Measurements from ENCODE around the gene INTS1.
A peak's percentile ranks its signal among the peaks of the same experiment; 100 is the strongest.

INTS1 gene

DNA sequence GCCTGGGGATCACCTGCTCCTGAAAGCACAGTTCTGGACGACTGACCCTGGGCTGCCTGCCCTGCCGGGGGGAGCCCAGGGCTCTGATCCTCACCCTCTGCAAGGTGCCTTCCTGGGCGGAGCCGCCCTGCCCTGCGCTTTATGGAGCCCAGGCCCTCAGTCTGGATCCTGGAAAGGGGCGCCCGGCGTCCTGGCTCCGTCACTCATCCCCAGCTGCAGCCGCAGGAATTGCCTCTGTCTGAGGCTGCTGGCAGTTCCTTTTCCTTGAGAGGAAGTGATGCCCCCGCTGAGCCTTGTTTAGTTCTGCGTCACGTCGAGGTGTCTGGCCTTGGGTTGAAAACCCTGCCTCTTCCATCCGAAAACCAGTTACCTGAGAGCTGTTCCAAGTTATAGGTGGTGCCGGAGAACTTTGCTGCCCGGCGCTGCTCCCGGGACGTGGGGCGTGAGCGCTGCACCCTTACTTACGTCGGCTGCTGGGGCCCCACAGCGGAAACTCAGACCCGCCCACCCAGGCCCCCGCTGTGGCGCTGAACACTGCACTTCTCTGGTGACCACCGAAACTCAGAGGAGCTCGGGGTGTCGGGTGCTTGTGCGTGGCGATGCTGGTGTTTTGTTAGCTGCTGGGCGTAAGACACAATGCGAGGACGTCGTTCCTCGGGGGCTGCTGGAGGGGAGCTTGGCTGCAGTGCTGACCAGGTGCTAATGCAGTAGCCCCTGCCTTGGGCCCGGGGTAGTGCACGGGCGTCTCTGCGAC, 31.7 kb upstream of the INTS1 start:
- DNase-seq = no peak
- H3K36me3 ChIP-seq (ENCODE audit: control insufficient read depth, insufficient read depth, low read length) = peaks cover 37% of the 10 kb centered on the region

DNA sequence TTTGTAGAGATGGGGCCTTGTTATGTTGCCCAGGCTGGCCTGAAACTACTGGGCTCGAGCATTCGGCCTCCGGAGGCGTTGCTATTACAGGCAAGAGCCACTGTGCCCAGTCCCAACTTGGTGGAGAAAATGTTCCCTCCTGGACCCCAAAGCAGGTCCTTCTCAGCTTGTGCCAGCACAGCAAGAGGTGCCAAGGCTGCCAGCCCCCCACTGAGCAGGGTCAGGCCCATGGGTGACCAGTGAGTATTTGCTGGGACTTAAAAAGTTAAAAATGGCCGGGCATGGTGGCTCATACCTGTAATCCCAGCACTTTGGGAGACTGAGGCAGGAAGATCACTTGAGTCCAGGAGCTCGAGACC, 30.9 kb upstream of the INTS1 start:
- peaks cover 28% of the 10 kb centered on the region for H3K4me1 ChIP-seq (ENCODE audit: control insufficient read depth, insufficient read depth, low read length, poor library complexity, severe bottlenecking)
- H3K36me3 ChIP-seq (ENCODE audit: control insufficient read depth, insufficient read depth, low read length) = peaks cover 32% of the 10 kb centered on the region
- no peak for DNase-seq
- no peak overlapping the region for H3K27ac ChIP-seq (ENCODE audit: insufficient read depth, low read length, poor library complexity, severe bottlenecking)
- no peaks in the 10 kb centered on the region for H3K9me3 ChIP-seq (ENCODE audit: control insufficient read depth, low read length)
- H3K27me3 ChIP-seq (replicated peaks; ENCODE audit: control insufficient read depth, insufficient read depth, low read length, poor library complexity, severe bottlenecking) = no peaks in the 10 kb centered on the region
- no peak overlapping the region for H3K4me3 ChIP-seq (ENCODE audit: insufficient read depth, low read depth, low read length, poor library complexity, severe bottlenecking)

More for the DNA sequence above, 31.7 kb upstream of the INTS1 start:
- Histone ChIP-seq H3K27ac (ENCODE audit: insufficient read depth, low read length, poor library complexity, severe bottlenecking) (peak overlapping the region; percentile 25), H3K4me1 (ENCODE audit: control insufficient read depth, insufficient read depth, low read length, poor library complexity, severe bottlenecking) (peaks cover 28% of the 10 kb centered on the region), H3K9me3 (ENCODE audit: control insufficient read depth, low read length) (no peaks in the 10 kb centered on the region), H3K27me3 (replicated peaks; ENCODE audit: control insufficient read depth, insufficient read depth, low read length, poor library complexity, severe bottlenecking) (no peaks in the 10 kb centered on the region), H3K4me3 (ENCODE audit: insufficient read depth, low read depth, low read length, poor library complexity, severe bottlenecking) (no peak overlapping the region)

DNA sequence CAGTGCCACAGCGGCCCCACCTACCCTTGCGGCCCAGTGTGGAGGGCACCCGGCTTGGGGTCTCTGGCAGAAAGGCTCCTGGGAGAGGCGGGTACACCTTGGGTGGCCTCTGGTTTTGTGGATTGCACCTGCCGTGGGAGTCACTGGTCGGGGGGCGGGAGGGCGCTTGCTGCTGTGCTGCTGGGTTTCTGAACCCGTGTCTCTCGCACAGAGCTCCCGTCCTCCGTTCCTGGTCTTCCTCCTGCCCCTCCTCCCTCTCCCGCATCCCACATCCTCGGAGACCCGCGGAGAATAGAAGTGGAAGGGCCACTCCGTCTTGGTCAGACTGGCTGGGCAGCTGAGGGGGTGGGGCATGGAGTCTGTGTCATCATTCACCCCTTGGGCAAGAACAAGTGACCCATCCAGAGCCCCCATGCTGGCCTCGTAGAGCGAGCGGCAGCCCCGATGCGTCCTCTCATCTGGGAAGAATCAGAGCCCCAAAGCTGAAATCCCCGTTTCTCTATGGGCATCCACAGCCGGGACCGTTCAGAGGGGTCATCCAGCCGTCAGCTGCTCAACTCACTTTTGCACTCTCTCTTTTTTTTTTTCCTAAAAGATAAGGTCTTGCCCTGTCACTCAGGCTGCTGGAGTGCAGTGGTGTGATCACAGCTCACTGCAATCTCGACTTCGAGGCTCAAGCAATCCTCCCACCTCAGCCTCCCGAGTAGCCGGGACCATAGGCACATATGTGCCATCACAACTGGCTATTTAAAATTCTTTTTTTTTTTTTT, 30.3 kb upstream of the INTS1 start:
- no peak for DNase-seq
- no peaks in the 10 kb centered on the region for H3K9me3 ChIP-seq (ENCODE audit: control insufficient read depth, low read length)
- peaks cover 28% of the 10 kb centered on the region for H3K4me1 ChIP-seq (ENCODE audit: control insufficient read depth, insufficient read depth, low read length, poor library complexity, severe bottlenecking)
- no peak overlapping the region for H3K4me3 ChIP-seq (ENCODE audit: insufficient read depth, low read depth, low read length, poor library complexity, severe bottlenecking)
- no peak overlapping the region for H3K27ac ChIP-seq (ENCODE audit: insufficient read depth, low read length, poor library complexity, severe bottlenecking)
- peaks cover 26% of the 10 kb centered on the region for H3K36me3 ChIP-seq (ENCODE audit: control insufficient read depth, insufficient read depth, low read length)
- no peaks in the 10 kb centered on the region for H3K27me3 ChIP-seq (replicated peaks; ENCODE audit: control insufficient read depth, insufficient read depth, low read length, poor library complexity, severe bottlenecking)

DNA sequence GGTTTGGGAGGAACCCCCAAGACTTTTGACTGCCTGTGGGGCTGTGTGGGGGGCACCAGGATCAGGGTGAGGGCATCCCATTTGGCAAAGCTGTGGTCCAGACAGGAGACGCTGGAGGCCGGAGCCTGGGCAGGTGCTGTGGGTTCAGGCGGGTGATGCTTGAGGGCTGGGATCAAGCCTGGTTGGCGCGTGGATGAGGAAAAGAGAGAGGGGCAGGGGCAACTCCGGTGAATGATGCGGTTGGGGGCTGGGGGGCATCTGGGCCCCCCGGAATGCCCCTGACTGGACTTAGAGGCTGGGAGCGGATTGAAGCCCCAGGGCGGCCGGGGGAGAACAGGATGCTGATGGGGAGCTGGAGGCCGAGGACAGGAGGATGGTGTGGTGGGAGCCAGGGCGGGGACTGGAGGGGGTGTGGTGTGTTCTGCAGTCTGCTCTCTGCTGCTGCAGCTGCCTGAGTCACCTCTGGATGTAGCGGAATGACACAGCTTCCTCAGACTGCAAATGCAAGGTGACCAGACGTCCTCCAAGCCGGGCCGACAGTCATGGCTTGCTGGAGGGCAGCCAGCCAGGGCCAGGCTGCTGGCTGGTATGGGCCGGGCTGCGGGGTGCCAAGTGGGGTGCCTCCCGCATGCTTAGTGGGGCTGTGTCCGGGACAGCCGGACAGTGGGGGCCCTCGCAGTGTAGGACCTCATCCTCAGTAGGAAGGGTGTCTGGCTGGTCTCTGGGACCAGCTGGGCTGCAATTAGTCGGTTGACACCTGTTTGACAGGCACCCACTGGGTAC, 29.5 kb upstream of the INTS1 start:
- Histone ChIP-seq H3K9me3 (ENCODE audit: control insufficient read depth, low read length) (no peaks in the 10 kb centered on the region), H3K4me3 (ENCODE audit: insufficient read depth, low read depth, low read length, poor library complexity, severe bottlenecking) (peak overlapping the region; percentile 17), H3K27ac (ENCODE audit: insufficient read depth, low read length, poor library complexity, severe bottlenecking) (peak overlapping the region; percentile 85), H3K36me3 (ENCODE audit: control insufficient read depth, insufficient read depth, low read length) (peaks cover 18% of the 10 kb centered on the region), H3K27me3 (replicated peaks; ENCODE audit: control insufficient read depth, insufficient read depth, low read length, poor library complexity, severe bottlenecking) (no peaks in the 10 kb centered on the region), H3K4me1 (ENCODE audit: control insufficient read depth, insufficient read depth, low read length, poor library complexity, severe bottlenecking) (peaks cover 28% of the 10 kb centered on the region)
- no peak for DNase-seq

DNA sequence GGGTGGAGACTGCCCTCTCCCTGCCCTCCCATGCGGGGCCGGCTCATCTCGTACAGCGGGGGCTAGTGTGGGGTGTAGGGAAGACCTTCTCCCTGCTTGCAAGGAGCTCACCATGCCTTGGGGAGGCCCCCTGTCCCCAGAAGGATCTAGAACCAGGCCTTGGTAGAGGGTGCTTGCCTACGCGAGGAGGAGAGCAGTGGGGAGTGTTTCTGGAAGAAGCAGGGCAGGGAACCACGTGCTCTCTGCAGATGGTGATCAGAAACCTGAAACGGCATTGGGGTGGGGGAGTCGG, 29.0 kb upstream of the INTS1 start:
- no peak for DNase-seq
- H3K36me3 ChIP-seq (ENCODE audit: control insufficient read depth, insufficient read depth, low read length) = peaks cover 16% of the 10 kb centered on the region
- peak overlapping the region; percentile 85 for H3K27ac ChIP-seq (ENCODE audit: insufficient read depth, low read length, poor library complexity, severe bottlenecking)
- H3K9me3 ChIP-seq (ENCODE audit: control insufficient read depth, low read length) = no peaks in the 10 kb centered on the region
- peaks cover 28% of the 10 kb centered on the region for H3K4me1 ChIP-seq (ENCODE audit: control insufficient read depth, insufficient read depth, low read length, poor library complexity, severe bottlenecking)
- H3K4me3 ChIP-seq (ENCODE audit: insufficient read depth, low read depth, low read length, poor library complexity, severe bottlenecking) = peak overlapping the region; percentile 17
- H3K27me3 ChIP-seq (replicated peaks; ENCODE audit: control insufficient read depth, insufficient read depth, low read length, poor library complexity, severe bottlenecking) = no peaks in the 10 kb centered on the region

DNA sequence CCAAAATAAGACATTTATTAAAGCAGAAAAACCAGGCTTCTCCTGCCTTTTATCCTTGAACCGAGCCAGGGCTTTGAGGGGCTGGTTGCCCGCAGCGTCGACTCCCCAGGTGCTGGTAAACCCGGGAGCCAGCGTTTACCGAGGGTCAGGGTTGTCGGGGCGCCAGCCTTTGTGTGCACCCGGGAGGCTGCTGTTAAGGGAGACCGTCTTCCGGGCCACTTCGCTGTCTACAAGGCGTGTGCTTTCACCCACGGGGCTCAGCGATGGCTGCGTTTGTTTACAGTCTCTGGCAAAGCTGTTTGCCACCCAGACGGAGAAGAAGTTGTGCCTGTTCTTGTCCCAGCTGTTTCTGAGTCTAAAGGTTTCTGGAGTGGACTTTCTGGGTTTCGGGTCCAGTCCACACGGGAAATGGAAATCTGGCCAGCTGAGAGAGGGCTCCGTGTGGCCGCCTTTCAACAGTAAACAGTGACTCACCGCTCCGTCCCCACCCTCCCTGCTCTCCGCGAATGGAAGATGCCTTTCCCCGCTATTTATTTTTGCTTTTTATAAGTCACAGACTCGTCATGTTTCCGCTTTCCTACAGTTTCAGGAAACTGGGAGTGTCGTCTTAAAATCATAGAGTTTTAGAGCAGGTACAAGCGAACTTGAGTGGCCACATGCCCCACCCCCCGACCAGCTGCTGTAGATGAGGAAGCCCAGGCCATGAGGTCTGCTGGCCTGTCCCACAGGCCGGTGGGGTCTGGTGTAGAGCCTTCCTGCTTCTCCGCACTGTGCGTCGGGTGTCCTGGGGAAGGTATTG, 28.5 kb upstream of the INTS1 start:
- Histone ChIP-seq H3K9me3 (ENCODE audit: control insufficient read depth, low read length) (no peaks in the 10 kb centered on the region), H3K36me3 (ENCODE audit: control insufficient read depth, insufficient read depth, low read length) (peaks cover 11% of the 10 kb centered on the region), H3K4me1 (ENCODE audit: control insufficient read depth, insufficient read depth, low read length, poor library complexity, severe bottlenecking) (peaks cover 28% of the 10 kb centered on the region), H3K27ac (ENCODE audit: insufficient read depth, low read length, poor library complexity, severe bottlenecking) (peak overlapping the region; percentile 85), H3K4me3 (ENCODE audit: insufficient read depth, low read depth, low read length, poor library complexity, severe bottlenecking) (peak overlapping the region; percentile 60), H3K27me3 (replicated peaks; ENCODE audit: control insufficient read depth, insufficient read depth, low read length, poor library complexity, severe bottlenecking) (no peaks in the 10 kb centered on the region)
- peak; percentile 38 to 62 (median 46) for DNase-seq

DNA sequence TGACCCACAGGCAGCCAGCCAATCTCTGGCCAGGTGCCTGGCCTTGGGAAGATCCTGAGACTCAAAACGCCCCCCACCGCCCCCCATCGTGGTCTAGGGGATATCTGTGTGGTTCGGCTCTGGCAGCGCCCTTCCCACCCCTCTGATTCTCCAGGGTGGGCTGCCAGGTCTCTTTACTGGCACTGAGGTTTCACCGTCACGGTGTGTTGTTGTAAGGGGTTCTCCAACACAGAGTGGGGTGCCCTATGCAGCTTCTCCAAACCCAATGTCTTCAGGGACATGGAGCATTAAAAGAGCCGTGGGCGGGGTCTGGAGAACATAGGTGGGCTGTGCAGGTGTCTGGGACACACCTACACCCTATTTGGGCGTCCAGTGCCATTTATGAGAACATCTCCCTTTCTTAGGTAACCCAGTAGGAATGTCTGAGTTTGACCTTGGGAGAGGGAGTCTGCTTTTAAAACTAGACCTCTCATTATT, 27.8 kb upstream of the INTS1 start:
- Histone ChIP-seq H3K36me3 (ENCODE audit: control insufficient read depth, insufficient read depth, low read length) (peaks cover 5% of the 10 kb centered on the region), H3K4me1 (ENCODE audit: control insufficient read depth, insufficient read depth, low read length, poor library complexity, severe bottlenecking) (peaks cover 28% of the 10 kb centered on the region), H3K27ac (ENCODE audit: insufficient read depth, low read length, poor library complexity, severe bottlenecking) (peak overlapping the region; percentile 85), H3K4me3 (ENCODE audit: insufficient read depth, low read depth, low read length, poor library complexity, severe bottlenecking) (peak overlapping the region; percentile 60), H3K27me3 (replicated peaks; ENCODE audit: control insufficient read depth, insufficient read depth, low read length, poor library complexity, severe bottlenecking) (no peaks in the 10 kb centered on the region), H3K9me3 (ENCODE audit: control insufficient read depth, low read length) (no peaks in the 10 kb centered on the region)
- DNase-seq = no peak

DNA sequence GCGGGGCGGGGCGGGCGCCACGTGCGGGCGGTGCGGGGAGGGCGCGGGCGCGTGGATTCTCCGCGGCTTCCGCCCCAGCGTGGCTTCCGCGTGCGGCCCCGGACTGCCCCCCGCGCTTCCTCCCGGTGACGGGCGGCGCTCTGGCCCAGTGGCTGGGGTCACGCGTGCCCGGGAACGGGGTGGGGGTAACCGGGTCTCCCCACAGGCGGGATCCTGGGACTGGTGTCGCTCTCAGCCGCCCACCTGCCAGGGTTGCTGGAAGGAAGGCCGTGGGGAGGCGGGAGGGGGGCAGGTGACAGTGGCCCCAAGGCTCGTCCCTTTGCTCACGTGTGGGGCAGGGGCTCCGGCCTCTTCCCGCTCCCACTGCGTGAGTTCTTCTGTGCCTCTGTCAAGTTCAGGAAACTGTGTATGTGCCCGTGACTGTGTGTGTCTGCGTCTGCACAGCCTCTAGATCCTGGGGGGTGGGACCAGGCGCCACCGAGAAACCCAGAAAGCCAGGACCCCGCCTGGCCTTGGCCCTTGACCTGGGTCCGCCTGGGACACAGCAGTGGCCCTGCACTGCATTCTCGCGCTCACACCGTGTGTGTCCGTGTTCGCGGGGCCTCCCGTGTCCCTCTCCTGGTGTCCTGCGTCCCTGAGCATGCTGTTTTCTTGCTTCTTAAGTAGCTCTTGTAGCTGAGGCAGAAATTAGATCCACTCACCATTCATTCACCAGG, 27.2 kb upstream of the INTS1 start:
- H3K36me3 ChIP-seq (ENCODE audit: control insufficient read depth, insufficient read depth, low read length) = peaks cover under 1% of the 10 kb centered on the region
- H3K27ac ChIP-seq (ENCODE audit: insufficient read depth, low read length, poor library complexity, severe bottlenecking) = peak overlapping the region; percentile 85
- peaks cover 28% of the 10 kb centered on the region for H3K4me1 ChIP-seq (ENCODE audit: control insufficient read depth, insufficient read depth, low read length, poor library complexity, severe bottlenecking)
- H3K9me3 ChIP-seq (ENCODE audit: control insufficient read depth, low read length) = no peaks in the 10 kb centered on the region
- peak in 2 of 3 donors; percentile 26 to 43 for DNase-seq
- peak overlapping the region; percentile 60 for H3K4me3 ChIP-seq (ENCODE audit: insufficient read depth, low read depth, low read length, poor library complexity, severe bottlenecking)
- H3K27me3 ChIP-seq (replicated peaks; ENCODE audit: control insufficient read depth, insufficient read depth, low read length, poor library complexity, severe bottlenecking) = no peaks in the 10 kb centered on the region

DNA sequence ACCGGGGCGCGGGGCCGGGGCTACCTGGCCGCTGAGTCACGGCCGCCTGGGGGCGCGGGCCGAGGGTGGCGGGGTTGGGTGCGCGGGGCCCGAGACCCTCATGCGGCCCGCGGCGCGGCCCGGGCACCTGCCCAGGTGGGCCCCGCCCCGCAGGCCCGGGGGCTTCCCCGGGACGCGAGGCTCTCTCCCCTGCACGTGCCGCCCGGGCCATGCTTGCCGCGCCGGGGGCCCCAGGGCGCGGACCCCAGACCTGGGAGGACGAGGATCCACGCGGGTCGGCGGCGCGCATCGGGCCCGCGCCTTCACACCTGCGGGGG, 26.7 kb upstream of the INTS1 start:
- H3K27ac ChIP-seq (ENCODE audit: insufficient read depth, low read length, poor library complexity, severe bottlenecking) = peak overlapping the region; percentile 85
- H3K36me3 ChIP-seq (ENCODE audit: control insufficient read depth, insufficient read depth, low read length) = no peaks in the 10 kb centered on the region
- no peak overlapping the region for H3K4me3 ChIP-seq (ENCODE audit: insufficient read depth, low read depth, low read length, poor library complexity, severe bottlenecking)
- H3K9me3 ChIP-seq (ENCODE audit: control insufficient read depth, low read length) = no peaks in the 10 kb centered on the region
- DNase-seq = peak in 2 of 3 donors; percentile 44 to 49
- H3K27me3 ChIP-seq (replicated peaks; ENCODE audit: control insufficient read depth, insufficient read depth, low read length, poor library complexity, severe bottlenecking) = no peaks in the 10 kb centered on the region
- H3K4me1 ChIP-seq (ENCODE audit: control insufficient read depth, insufficient read depth, low read length, poor library complexity, severe bottlenecking) = peaks cover 28% of the 10 kb centered on the region
